H1 (cell line): Measurements from ENCODE around the gene IDUA. TPM values are rescaled to one million over a fixed set of nuclear protein-coding genes. Genes with fewer than 3 reads are reported as not detected.

Source experiments
- CTCF ChIA-PET: fragments of 300-600 bp; sonication (Branson Sonifier 250); formaldehyde crosslinking; loops from one replicate; lab custom pipeline; 2021; ENCODE audit not compliant: partially characterized antibody; lab: Charles Lee
- POLR2A ChIA-PET: fragments of 300-600 bp; sonication (Branson Sonifier 250); formaldehyde crosslinking; loops from one replicate; lab custom pipeline; 2021; ENCODE audit warnings: inconsistent platforms; ENCODE audit not compliant: partially characterized antibody; lab: Charles Lee
- DNase-seq, 2 experiments: peaks; one replicate each; pipeline versions ENCODE4 v3.0.0 to v3.0.0-alpha.2; 2010 to 2022; ENCODE audit warnings: low spot score in 2 of 2, low read depth in 1 of 2, mixed read lengths in 1 of 2
- FAIRE-seq: peaks from 2 replicates; lab custom pipeline; 2011; peaks lifted over from hg19 to GRCh38; lab: Jason Lieb, UNC
- H2AFZ ChIP-seq: 2 replicates; pipeline ENCODE4 v1.8.1; 2012; ENCODE audit warnings: low read length, inconsistent platforms
- H2AK5ac ChIP-seq: 2 replicates; pipeline ENCODE4 v1.6.1; 2013; ENCODE audit warnings: low read depth, low read length
- H2BK120ac ChIP-seq: replicated peaks from 2 replicates; pipeline ENCODE3; 2013; ENCODE audit warnings: low read depth, low read length, inconsistent platforms
- H2BK12ac ChIP-seq: 2 replicates; pipeline ENCODE4 v1.6.1; 2013; ENCODE audit warnings: low read depth, low read length
- H2BK15ac ChIP-seq: 2 replicates; pipeline ENCODE4 v1.6.1; 2013; ENCODE audit warnings: low read length
- H2BK20ac ChIP-seq: 2 replicates; pipeline ENCODE4 v1.6.1; 2013; ENCODE audit warnings: low read length
- H2BK5ac ChIP-seq: 2 replicates; pipeline ENCODE4 v1.6.1; 2013; ENCODE audit warnings: low read depth, low read length
- H3K14ac ChIP-seq: 2 replicates; pipeline ENCODE4 v1.6.1; 2013; ENCODE audit warnings: inconsistent platforms; ENCODE audit not compliant: insufficient read length
- H3K18ac ChIP-seq: 2 replicates; pipeline ENCODE4 v1.6.1; 2013; ENCODE audit warnings: low read length; ENCODE audit errors: extremely low read depth
- H3K23ac ChIP-seq: 2 replicates; pipeline ENCODE4 v1.6.1; 2013; ENCODE audit warnings: inconsistent platforms; ENCODE audit not compliant: insufficient read length
- H3K23me2 ChIP-seq: 2 replicates; pipeline ENCODE4 v1.6.1; 2013; ENCODE audit warnings: low read depth, low read length
- H3K27ac ChIP-seq: 2 replicates; pipeline ENCODE4 v1.6.1; 2011; ENCODE audit warnings: low read depth, low read length, inconsistent platforms
- H3K27me3 ChIP-seq, 4 experiments: replicated peaks in 1 of 4; 1 replicate in 1 of 4; 2 replicates in 3 of 4; pipeline versions ENCODE4 v1.6.1 to v1.8.1; 2011 to 2013; ENCODE audit warnings: low read length in 3 of 4, mild to moderate bottlenecking in 3 of 4, inconsistent platforms in 2 of 4, mixed read lengths in 2 of 4, moderate library complexity in 1 of 4; ENCODE audit not compliant: control insufficient read depth in 3 of 4, insufficient read depth in 3 of 4; ENCODE audit errors: extremely low read depth in 1 of 4
- H3K36me3 ChIP-seq, 4 experiments: 2 replicates each; pipeline versions ENCODE4 v1.6.1 to v1.8.1; 2011 to 2013; ENCODE audit warnings: mild to moderate bottlenecking in 4 of 4, low read length in 3 of 4, moderate library complexity in 2 of 4, control low read depth in 1 of 4, inconsistent platforms in 1 of 4; ENCODE audit not compliant: insufficient read depth in 4 of 4, control insufficient read depth in 2 of 4
- H3K4ac ChIP-seq: replicated peaks from 2 replicates; pipeline ENCODE3; 2013; ENCODE audit warnings: low read length, low read depth, mixed read lengths, inconsistent platforms; ENCODE audit not compliant: insufficient read length
- H3K4me1 ChIP-seq, 4 experiments: replicated peaks in 1 of 4; 1 replicate in 1 of 4; 2 replicates in 3 of 4; pipeline versions ENCODE4 v1.6.1 to v1.8.1; 2011 to 2013; ENCODE audit warnings: low read length in 3 of 4, inconsistent platforms in 2 of 4, mixed read lengths in 1 of 4; ENCODE audit not compliant: insufficient read depth in 4 of 4, control insufficient read depth in 3 of 4
- H3K4me2 ChIP-seq, 2 experiments: 2 replicates each; pipeline versions ENCODE4 v1.6.1 to v1.8.1; 2011 to 2013; ENCODE audit warnings: low read depth in 2 of 2, low read length in 2 of 2, control low read depth in 1 of 2, inconsistent platforms in 1 of 2, mild to moderate bottlenecking in 1 of 2; ENCODE audit not compliant: insufficient read depth in 1 of 2
- H3K4me3 ChIP-seq, 4 experiments: fragments of 200-600, 300-600 bp in 1 of 4; sonication (generic), shearing (Covaris generic), sonication (Bioruptor Twin) in 1 of 4; 2 replicates each; pipeline versions ENCODE4 v1.5.1 to v1.8.1; 2011 to 2016; ENCODE audit warnings: low read length in 4 of 4, low read depth in 3 of 4, control low read depth in 2 of 4, inconsistent platforms in 2 of 4, mild to moderate bottlenecking in 2 of 4, mixed read lengths in 1 of 4, moderate library complexity in 1 of 4; ENCODE audit not compliant: insufficient read depth in 2 of 4; ENCODE audit errors: extremely low read depth in 1 of 4
- H3K56ac ChIP-seq: replicated peaks from 2 replicates; pipeline ENCODE3; 2013; ENCODE audit warnings: low read depth, mild to moderate bottlenecking, mixed read lengths, low read length, inconsistent platforms; ENCODE audit not compliant: insufficient read length
- H3K79me1 ChIP-seq: 2 replicates; pipeline ENCODE4 v1.6.1; 2013; ENCODE audit warnings: low read depth, low read length, control low read depth
- H3K79me2 ChIP-seq, 2 experiments: 2 replicates each; pipeline versions ENCODE4 v1.6.1 to v1.8.1; 2012 to 2013; ENCODE audit warnings: low read length in 2 of 2, mild to moderate bottlenecking in 2 of 2, inconsistent platforms in 1 of 2; ENCODE audit not compliant: insufficient read depth in 2 of 2, control insufficient read depth in 1 of 2
- H3K9ac ChIP-seq, 4 experiments: replicated peaks in 1 of 4; 1 replicate in 1 of 4; 2 replicates in 3 of 4; pipeline versions ENCODE4 v1.6.1 to v1.8.1; 2011 to 2013; ENCODE audit warnings: low read depth in 3 of 4, low read length in 3 of 4, control low read depth in 2 of 4, mild to moderate bottlenecking in 2 of 4, moderate library complexity in 2 of 4, inconsistent platforms in 1 of 4; ENCODE audit errors: extremely low read depth in 1 of 4
- H3K9me3 ChIP-seq, 2 experiments: 2 replicates each; pipeline versions ENCODE4 v1.6.1 to v1.8.1; 2012 to 2013; ENCODE audit warnings: mild to moderate bottlenecking in 2 of 2, moderate library complexity in 2 of 2, control low read depth in 1 of 2, inconsistent platforms in 1 of 2, low read depth in 1 of 2, low read length in 1 of 2, mixed read lengths in 1 of 2; ENCODE audit not compliant: insufficient read depth in 2 of 2
- H4K20me1 ChIP-seq, 2 experiments: replicated peaks in 1 of 2; 2 replicates each; pipeline versions ENCODE3 to v1.8.1; 2011 to 2013; ENCODE audit warnings: inconsistent platforms in 2 of 2, low read length in 2 of 2, mild to moderate bottlenecking in 1 of 2; ENCODE audit not compliant: insufficient read depth in 2 of 2, control insufficient read depth in 1 of 2
- H4K5ac ChIP-seq: 2 replicates; pipeline ENCODE4 v1.6.1; 2013; ENCODE audit warnings: low read length, low read depth, mixed read lengths, inconsistent platforms; ENCODE audit not compliant: insufficient read length
- H4K8ac ChIP-seq: 2 replicates; pipeline ENCODE4 v1.8.0; 2013; ENCODE audit warnings: mild to moderate bottlenecking, moderate library complexity, low read length, inconsistent platforms; ENCODE audit not compliant: insufficient read depth; ENCODE audit errors: extremely low read depth
- H4K91ac ChIP-seq: replicated peaks from 2 replicates; pipeline ENCODE3; 2013; ENCODE audit warnings: low read length, mixed read lengths, inconsistent platforms; ENCODE audit not compliant: insufficient read length
- ASH2L ChIP-seq: fragments of 200-600, 300-600 bp; sonication (generic); IDR thresholded peaks from one replicate; pipeline ENCODE4 v1.7.1; 2017; ENCODE audit warnings: low read length
- BACH1 ChIP-seq: IDR thresholded peaks from 2 replicates; pipeline ENCODE4 v1.6.1; 2012; ENCODE audit warnings: low read length, improper control_type of control experiment
- BCL11A ChIP-seq, 2 experiments: IDR thresholded peaks; one replicate each; pipeline ENCODE4 v1.6.1; 2011; ENCODE audit warnings: low read depth in 2 of 2, low read length in 2 of 2, mild to moderate bottlenecking in 2 of 2
- EGR1 ChIP-seq: IDR thresholded peaks from 2 replicates; pipeline ENCODE4 v1.6.1; 2011; ENCODE audit warnings: low read depth, low read length, borderline replicate concordance
- FOSL1 ChIP-seq: IDR thresholded peaks from 2 replicates; pipeline ENCODE4 v1.6.1; 2011; ENCODE audit warnings: mild to moderate bottlenecking, low read depth, low read length, moderate library complexity; ENCODE audit not compliant: insufficient read depth
- MAFK ChIP-seq: IDR thresholded peaks from 2 replicates; pipeline ENCODE4 v1.6.1; 2012; ENCODE audit warnings: low read depth, mild to moderate bottlenecking, improper control_type of control experiment, low read length
- PHF8 ChIP-seq: fragments of 200-600 bp; sonication (generic); conservative IDR thresholded peaks from 2 replicates; pipeline ENCODE4 v1.7.1; 2012; ENCODE audit warnings: low read depth, mild to moderate bottlenecking, inconsistent platforms, low read length, moderate library complexity
- POU5F1 ChIP-seq: IDR thresholded peaks from 2 replicates; pipeline ENCODE4 v1.6.1; 2011; ENCODE audit warnings: low read depth, mild to moderate bottlenecking, low read length, moderate library complexity
- SUZ12 ChIP-seq: fragments of 200-600 bp; sonication (generic); IDR thresholded peaks from 2 replicates; pipeline ENCODE4 v1.6.1; 2012; ENCODE audit warnings: mild to moderate bottlenecking, inconsistent platforms, low read length, moderate library complexity, mixed read lengths
- ZNF274 ChIP-seq: IDR thresholded peaks from 2 replicates; pipeline ENCODE4 v1.7.0; 2012; ENCODE audit warnings: low read length, borderline replicate concordance; ENCODE audit errors: extremely low read depth
- WGBS, 2 experiments: shearing (Covaris generic) in 1 of 2; methylation state at CpG; one replicate each; pipeline versions ENCODE4 v1.1.6 to v1.1.7; 2013 to 2015; ENCODE audit warnings: low lambda C conversion rate in 2 of 2, mixed read lengths in 2 of 2, inconsistent platforms in 1 of 2, low coverage in 1 of 2, missing lambda C conversion rate in 1 of 2; ENCODE audit not compliant: insufficient replicate concordance in 2 of 2, insufficient coverage in 1 of 2, insufficient read length in 1 of 2; ENCODE audit errors: extremely low coverage in 1 of 2, missing lambda C conversion rate in 1 of 2; 5-methylcytosine and 5-hydroxymethylcytosine counted together
- polyA plus RNA-seq, 7 experiments: library from polyadenylated mRNA; depleted of rRNA in 3 of 7; stranded (reverse) in 5 of 7; unstranded in 2 of 7; fragments of >200 nt in 5 of 7; fragments of 200-250 nt in 2 of 7; gene quantifications; 1 replicate in 5 of 7; 2 replicates in 1 of 7; 4 replicates in 1 of 7; pipeline versions ENCODE4 v1.2.1 to v1.2.3, GENCODE V29; 2011 to 2013; ENCODE audit warnings: missing spikeins in 2 of 7, mixed read lengths in 2 of 7
- total RNA-seq: library from RNA; stranded (reverse); fragmentation: NEBNext Ultra II Directional; extraction: Animal tissue kit (Norgen Biotek cat#: 25700); gene quantifications from 2 replicates; pipeline ENCODE4 v1.2.1, GENCODE V29; 2021
- TF ChIP-seq, protein P1 (sequence below): IDR thresholded peaks from 2 replicates; pipeline ENCODE4 v1.6.1; 2011; ENCODE audit warnings: low read length, improper control_type of control experiment

Gene IDUA
- total and polyA plus RNA-seq, 2 of the 8 experiments (the other 6 are each of a cell fraction or from before 2014, with no cell fraction given) = 2.8 to 4.8 TPM

GRCh38 chr4:993111-994029 lies 6.5 kb downstream of the IDUA start, which contains the start of gene SLC26A1:
Gene SLC26A1, minus strand, starts transcription at chr4:993404. Its CDS starts 1,701 bp downstream, at chr4:991703.
- H3K79me2 ChIP-seq = no peaks in the 10 kb centered on the region
- H4K8ac ChIP-seq = 0 out of 2 replicates have a peak within 1 kb of the TSS, but pooled peaks have one; percentile 25
- no peaks in the 10 kb centered on the region for H3K9me3 ChIP-seq
- ChIA-PET CTCF (interaction anchor here (0.5 to 2.2 kb wide), 5 partner anchors 31 to 707 kb away, joined by 3 to 7 read pairs (median 3); no protein-coding TSS in a partner anchor), POLR2A (no interaction called here)
- no peaks in the 10 kb centered on the region; the same call in 1 of the 2 replicates for H3K23me2 ChIP-seq
- WGBS, 2 experiments = 93% methylated on average over 28 of the region's 37 CpGs; no CpG with 5 or more reads in 1 of the 2 experiments
- H2BK12ac ChIP-seq = 0 out of 2 replicates have a peak within 1 kb of the TSS, but pooled peaks have one; percentile 27
- no peak within 1 kb of the TSS for H2BK20ac ChIP-seq
- no peak within 1 kb of the TSS for H2BK120ac ChIP-seq
- H2AFZ ChIP-seq = no peak within 1 kb of the TSS
- H2AK5ac ChIP-seq = no peak within 1 kb of the TSS
- no peak within 1 kb of the TSS for H4K5ac ChIP-seq
- no peak within 1 kb of the TSS for H3K14ac ChIP-seq
- no peak within 1 kb of the TSS for H3K18ac ChIP-seq
- H3K4me1 ChIP-seq = peaks cover 0 to 2% (median 2%) of the 10 kb centered on the region in 4 experiments; a peak in 3 of 7 replicates
- H3K4me3 ChIP-seq = no peak within 1 kb of the TSS
- no peak within 1 kb of the TSS for H3K27ac ChIP-seq
- DNase-seq (no peak), FAIRE-seq (no peak)
- peak within 1 kb of the TSS; percentile 40 for H4K91ac ChIP-seq
- no peaks in the 10 kb centered on the region for H3K79me1 ChIP-seq
- no peak within 1 kb of the TSS for H3K4me2 ChIP-seq
- peak within 1 kb of the TSS; percentile 69 for H3K4ac ChIP-seq
- H3K9ac ChIP-seq = no peak within 1 kb of the TSS
- H2BK5ac ChIP-seq = no peak within 1 kb of the TSS
- no peaks in the 10 kb centered on the region; a peak in 1 of 8 replicates for H3K36me3 ChIP-seq
- H4K20me1 ChIP-seq = peaks cover 2 to 14% of the 10 kb centered on the region in 2 experiments
- H2BK15ac ChIP-seq = no peak within 1 kb of the TSS
- H3K23ac ChIP-seq = no peak within 1 kb of the TSS
- no peak within 1 kb of the TSS for H3K56ac ChIP-seq
- H3K27me3 ChIP-seq = peaks cover 16 to 30% (median 27%) of the 10 kb centered on the region in 4 experiments
- TF ChIP-seq ZNF274 (no peak), POU5F1 (no peak), BCL11A (IDR thresholded peaks at IDR 0.05; ENCODE audit: low read depth in 2 of 2, low read length in 2 of 2) (no peak), BACH1 (peak; percentile 62; the same call in 1 of the 2 replicates), FOSL1 (no peak), MAFK (peak; percentile 72), ASH2L (no peak), SUZ12 (no peak), EGR1 (no peak), PHF8 (no peak)
- TF ChIP-seq, protein P1, sequence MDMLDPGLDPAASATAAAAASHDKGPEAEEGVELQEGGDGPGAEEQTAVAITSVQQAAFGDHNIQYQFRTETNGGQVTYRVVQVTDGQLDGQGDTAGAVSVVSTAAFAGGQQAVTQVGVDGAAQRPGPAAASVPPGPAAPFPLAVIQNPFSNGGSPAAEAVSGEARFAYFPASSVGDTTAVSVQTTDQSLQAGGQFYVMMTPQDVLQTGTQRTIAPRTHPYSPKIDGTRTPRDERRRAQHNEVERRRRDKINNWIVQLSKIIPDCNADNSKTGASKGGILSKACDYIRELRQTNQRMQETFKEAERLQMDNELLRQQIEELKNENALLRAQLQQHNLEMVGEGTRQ = no peak
